C4-2B (cell line): ENCODE data around the gene CD244.

Experiments
- ZFX ChIP-seq: fragments of 450-650 bp; IDR thresholded peaks from 2 replicates; pipeline ENCODE4 v1.6.1; 2017
- TF ChIP-seq, protein P1 (sequence below): fragments of 450-650 bp; conservative IDR thresholded peaks from 2 replicates; pipeline ENCODE4 v1.5.1; 2017; ENCODE audit warnings: mild to moderate bottlenecking

DNA sequence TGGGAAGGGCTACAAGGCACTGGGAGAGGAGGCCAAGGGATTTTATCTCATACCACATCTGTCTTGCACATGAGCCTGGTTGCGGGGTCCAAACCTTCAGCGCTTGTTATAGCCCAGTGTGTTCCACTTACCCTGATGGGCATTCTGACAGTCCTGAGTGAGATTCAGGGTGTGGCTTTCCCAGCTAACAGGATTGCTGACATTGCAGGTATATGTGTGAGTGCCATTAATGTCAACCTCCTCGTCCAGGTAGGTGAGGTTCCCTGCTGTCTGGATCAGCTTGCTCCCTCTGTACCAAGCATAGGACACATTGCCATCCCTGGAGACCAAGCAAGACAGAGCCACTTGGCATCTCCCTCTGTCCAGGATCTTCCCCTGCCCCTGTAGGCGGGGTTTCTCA, 21.6 kb downstream of the CD244 start:
- TF ChIP-seq, protein P1, sequence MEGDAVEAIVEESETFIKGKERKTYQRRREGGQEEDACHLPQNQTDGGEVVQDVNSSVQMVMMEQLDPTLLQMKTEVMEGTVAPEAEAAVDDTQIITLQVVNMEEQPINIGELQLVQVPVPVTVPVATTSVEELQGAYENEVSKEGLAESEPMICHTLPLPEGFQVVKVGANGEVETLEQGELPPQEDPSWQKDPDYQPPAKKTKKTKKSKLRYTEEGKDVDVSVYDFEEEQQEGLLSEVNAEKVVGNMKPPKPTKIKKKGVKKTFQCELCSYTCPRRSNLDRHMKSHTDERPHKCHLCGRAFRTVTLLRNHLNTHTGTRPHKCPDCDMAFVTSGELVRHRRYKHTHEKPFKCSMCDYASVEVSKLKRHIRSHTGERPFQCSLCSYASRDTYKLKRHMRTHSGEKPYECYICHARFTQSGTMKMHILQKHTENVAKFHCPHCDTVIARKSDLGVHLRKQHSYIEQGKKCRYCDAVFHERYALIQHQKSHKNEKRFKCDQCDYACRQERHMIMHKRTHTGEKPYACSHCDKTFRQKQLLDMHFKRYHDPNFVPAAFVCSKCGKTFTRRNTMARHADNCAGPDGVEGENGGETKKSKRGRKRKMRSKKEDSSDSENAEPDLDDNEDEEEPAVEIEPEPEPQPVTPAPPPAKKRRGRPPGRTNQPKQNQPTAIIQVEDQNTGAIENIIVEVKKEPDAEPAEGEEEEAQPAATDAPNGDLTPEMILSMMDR: no peak
- TF ChIP-seq ZFX: no peak
